T-helper 17 cell (primary cell): ENCODE measurements around the gene METTL25B. TPM values are rescaled to one million over a fixed set of nuclear protein-coding genes. Genes with fewer than 3 reads are reported as not detected.
A peak's percentile ranks its signal among the peaks of the same experiment; 100 is the strongest.

Experiments used
- ATAC-seq: fragments of 150-1000 bp; cut with Tn5 transposase; 2 replicates; pipeline ENCODE4 v1.10.0; 2021; ENCODE audit warnings: mild to moderate bottlenecking, moderate library complexity
- DNase-seq, 3 donors: peaks; one replicate each; pipeline versions ENCODE4 v3.0.0 to v3.0.0-alpha.2; 2020 to 2021
- H3K9me3 ChIP-seq: one replicate; pipeline ENCODE4 v1.7.0; 2013; ENCODE audit warnings: low read length, mild to moderate bottlenecking; ENCODE audit not compliant: control insufficient read depth, poor library complexity, severe bottlenecking
- H3K27ac Mint-ChIP-seq: one replicate; pipeline ENCODE4 v1.8.0; 2022; ENCODE audit warnings: mild to moderate bottlenecking, moderate library complexity, mixed read lengths
- H3K27me3 Mint-ChIP-seq: one replicate; pipeline ENCODE4 v1.8.0; 2022; ENCODE audit warnings: mixed read lengths
- H3K36me3 Mint-ChIP-seq: one replicate; pipeline ENCODE4 v1.8.0; 2022; ENCODE audit warnings: low read depth, mixed read lengths
- H3K4me1 Mint-ChIP-seq: one replicate; pipeline ENCODE4 v1.8.0; 2022; ENCODE audit warnings: mild to moderate bottlenecking, mixed read lengths
- H3K4me3 Mint-ChIP-seq: one replicate; pipeline ENCODE4 v1.8.0; 2022; ENCODE audit warnings: mild to moderate bottlenecking, moderate library complexity, mixed read lengths
- total RNA-seq, 4 donors: library from RNA in 2 of 4; stranded (reverse) in 2 of 4; gene quantifications; one replicate each; pipeline ENCODE4 v1.2.3 and lab custom pipeline; 2022 to 2026

METTL25B gene
- total RNA-seq, 2 donors from 2014 or later, result 13.1 to 21.6 TPM

DNA sequence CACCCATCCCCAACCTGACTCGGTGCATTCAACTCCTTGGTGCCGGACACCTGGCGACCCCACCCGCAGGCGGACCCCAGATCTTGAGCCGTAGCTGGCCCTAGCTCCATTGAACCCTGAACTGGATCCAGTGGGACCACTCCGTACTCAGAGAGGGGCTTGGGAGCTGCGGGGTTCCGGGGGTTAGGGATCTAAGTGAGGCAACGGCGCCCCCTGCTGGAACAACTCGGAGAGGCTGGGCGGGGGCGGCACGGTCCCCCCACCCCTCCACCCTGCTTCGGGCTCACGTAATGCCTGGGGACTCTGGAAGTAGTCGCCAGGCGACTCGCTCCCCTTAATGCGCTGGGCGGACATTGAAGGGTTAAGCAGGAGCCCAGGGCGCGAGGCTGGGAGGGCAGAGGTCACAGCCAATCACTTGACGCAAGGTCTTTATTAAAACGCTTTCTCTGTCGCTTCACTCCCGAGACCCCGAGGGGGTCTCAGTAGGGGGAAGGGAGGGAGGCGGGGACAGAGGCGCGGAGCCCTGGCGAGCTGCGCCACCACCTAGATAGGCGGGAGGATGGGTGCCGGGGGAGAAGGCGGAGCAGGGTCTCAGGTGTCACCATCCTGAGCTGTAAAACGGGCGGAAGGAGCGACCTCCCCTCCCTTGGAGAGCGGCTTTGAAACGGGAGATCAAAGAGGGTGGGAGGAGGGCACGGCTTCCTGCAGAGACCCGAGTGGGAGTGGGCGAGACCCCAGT, 22.2 kb upstream of the METTL25B start:
- peak; percentile 79 for ATAC-seq
- Mint-ChIP-seq H3K36me3 (no peaks in the 10 kb centered on the region), H3K4me1 (peaks cover 18% of the 10 kb centered on the region), H3K4me3 (peak overlapping the region; percentile 96), H3K27ac (peak overlapping the region; percentile 88), H3K27me3 (peaks cover 25% of the 10 kb centered on the region)
- peak; percentile 60 to 68 (median 61) for DNase-seq
- H3K9me3 ChIP-seq, result no peaks in the 10 kb centered on the region

DNA sequence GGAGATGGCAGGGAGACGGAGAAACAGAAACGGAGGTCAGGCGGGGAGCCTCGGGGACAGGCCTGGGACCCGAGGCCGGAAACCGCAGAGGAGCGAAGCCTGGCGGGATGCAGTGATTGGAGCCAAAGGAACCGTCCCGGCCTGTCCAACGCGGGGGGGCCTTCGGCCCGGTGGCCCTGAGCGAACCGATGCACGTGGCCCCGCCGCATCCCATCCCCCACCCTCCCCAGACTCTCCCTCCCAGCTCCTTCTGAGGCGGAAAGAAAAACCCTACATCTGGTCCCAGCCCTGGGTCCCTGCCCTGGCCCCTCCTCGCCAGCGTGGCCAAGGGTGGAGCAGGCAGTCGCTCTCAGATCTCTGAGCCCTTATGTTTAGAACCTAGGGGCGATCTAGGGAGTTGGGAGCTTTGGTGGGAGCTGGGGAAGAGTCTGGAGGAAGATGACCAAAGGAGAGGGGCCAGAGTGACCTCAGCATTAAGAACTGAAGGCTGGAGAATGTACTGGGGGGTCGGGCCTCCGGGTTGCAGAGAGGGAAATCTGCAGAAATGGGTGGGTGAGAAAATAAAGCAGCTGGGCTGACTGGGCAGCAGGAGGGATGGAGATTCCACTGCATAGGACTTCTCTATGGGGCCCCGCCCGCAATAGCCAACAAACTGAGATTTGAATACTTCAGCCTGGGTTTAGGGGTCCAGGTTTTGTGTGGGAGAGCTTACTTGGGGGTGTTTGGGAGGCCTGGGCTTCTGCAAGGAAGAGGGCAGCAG, 21.4 kb upstream of the METTL25B start:
- no peaks in the 10 kb centered on the region for H3K9me3 ChIP-seq
- Mint-ChIP-seq H3K27me3 (peaks cover 18% of the 10 kb centered on the region), H3K36me3 (no peaks in the 10 kb centered on the region), H3K4me1 (peaks cover 18% of the 10 kb centered on the region), H3K27ac (peak overlapping the region; percentile 88), H3K4me3 (peak overlapping the region; percentile 96)
- DNase-seq, result peak in 1 of 3 donors; percentile 19
- peak; percentile 28 for ATAC-seq

- Mint-ChIP-seq H3K27ac (no peak overlapping the region), H3K4me3 (peak overlapping the region; percentile 96), H3K4me1 (peaks cover 18% of the 10 kb centered on the region), H3K27me3 (peaks cover 18% of the 10 kb centered on the region), H3K36me3 (no peaks in the 10 kb centered on the region)
- no peaks in the 10 kb centered on the region for H3K9me3 ChIP-seq
- no peak for ATAC-seq
- no peak for DNase-seq
Measured at GRCh38 chr1:156707417-156708217, 20.7 kb upstream of the METTL25B start.

DNA sequence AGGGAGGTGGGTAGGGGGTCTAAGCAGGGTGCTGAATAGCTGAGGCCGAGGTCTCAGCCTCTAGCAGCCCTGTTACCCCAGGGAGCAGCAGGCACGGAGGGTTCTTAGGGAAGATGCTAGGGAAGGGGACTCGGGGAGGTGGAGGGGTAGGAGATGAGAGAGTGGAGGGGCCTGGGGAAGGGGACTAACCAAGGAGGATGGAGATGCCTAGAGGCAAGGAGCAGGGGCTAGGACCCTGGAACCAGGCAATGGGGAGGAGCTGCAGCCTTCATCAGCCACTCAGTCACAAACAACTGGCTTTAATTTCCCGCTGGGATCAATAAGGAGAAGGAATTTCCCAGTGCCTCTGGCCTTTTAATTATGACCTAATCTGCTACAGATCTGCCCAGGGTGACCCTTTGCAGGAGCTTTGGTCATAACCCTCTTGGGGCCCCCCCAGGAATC, 20.0 kb upstream of the METTL25B start:
- no peaks in the 10 kb centered on the region for H3K36me3 Mint-ChIP-seq
- peak overlapping the region; percentile 63 for H3K4me3 Mint-ChIP-seq

DNA sequence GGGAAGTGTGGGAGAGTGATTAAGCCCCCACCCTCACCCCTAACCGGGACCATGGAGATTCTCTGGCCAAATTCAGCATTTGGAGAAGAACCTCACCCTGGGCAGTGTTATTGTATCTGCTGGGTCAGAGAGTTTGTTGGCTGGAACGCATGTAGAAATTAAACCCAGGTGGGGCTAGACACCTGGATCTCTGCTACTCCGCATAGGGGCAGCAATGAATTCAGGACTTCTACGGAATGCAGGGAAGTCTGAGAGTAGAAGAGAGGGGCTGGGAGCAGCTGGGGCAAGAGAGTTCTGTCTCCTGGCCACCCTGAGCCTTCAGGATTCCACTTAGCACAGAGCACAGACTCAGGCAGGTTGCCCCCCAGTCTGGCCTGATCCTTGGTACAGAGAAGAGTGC, 19.2 kb upstream of the METTL25B start:
- ATAC-seq (no peak), DNase-seq (no peak)
- Mint-ChIP-seq H3K4me3 (no peak overlapping the region), H3K27ac (peak overlapping the region; percentile 69), H3K27me3 (peaks cover 6% of the 10 kb centered on the region), H3K4me1 (peaks cover 18% of the 10 kb centered on the region), H3K36me3 (no peaks in the 10 kb centered on the region)
- H3K9me3 ChIP-seq, result no peaks in the 10 kb centered on the region

More for the DNA sequence above, 20.0 kb upstream of the METTL25B start:
- peak overlapping the region; percentile 69 for H3K27ac Mint-ChIP-seq
- H3K9me3 ChIP-seq, result no peaks in the 10 kb centered on the region
- ATAC-seq (no peak), DNase-seq (no peak)
- peaks cover 18% of the 10 kb centered on the region for H3K4me1 Mint-ChIP-seq
- H3K27me3 Mint-ChIP-seq, result peaks cover 14% of the 10 kb centered on the region

- no peak for DNase-seq
- Mint-ChIP-seq H3K36me3 (peaks cover 2% of the 10 kb centered on the region), H3K4me3 (no peak overlapping the region), H3K27ac (no peak overlapping the region), H3K27me3 (no peaks in the 10 kb centered on the region), H3K4me1 (peaks cover 20% of the 10 kb centered on the region)
- no peaks in the 10 kb centered on the region for H3K9me3 ChIP-seq
- ATAC-seq, result no peak
Measured at GRCh38 chr1:156709757-156710489, 18.3 kb upstream of the METTL25B start.

GRCh38 chr1:156711011-156711817, 17.1 kb upstream of the METTL25B start:
- H3K27ac Mint-ChIP-seq, result no peak overlapping the region
- no peaks in the 10 kb centered on the region for H3K9me3 ChIP-seq
- H3K27me3 Mint-ChIP-seq, result no peaks in the 10 kb centered on the region
- peaks cover 19% of the 10 kb centered on the region for H3K4me1 Mint-ChIP-seq
- DNase-seq, result no peak
- no peak for ATAC-seq
- H3K4me3 Mint-ChIP-seq, result no peak overlapping the region
- peaks cover 9% of the 10 kb centered on the region for H3K36me3 Mint-ChIP-seq

GRCh38 chr1:156712626-156713025, 15.6 kb upstream of the METTL25B start:
- Mint-ChIP-seq H3K27me3 (no peaks in the 10 kb centered on the region), H3K36me3 (peaks cover 9% of the 10 kb centered on the region), H3K4me3 (no peak overlapping the region), H3K27ac (no peak overlapping the region), H3K4me1 (peaks cover 9% of the 10 kb centered on the region)
- no peaks in the 10 kb centered on the region for H3K9me3 ChIP-seq
- ATAC-seq, result no peak
- DNase-seq, result no peak

GRCh38 chr1:156714830-156715229, 13.4 kb upstream of the METTL25B start:
- Mint-ChIP-seq H3K36me3 (peaks cover 9% of the 10 kb centered on the region), H3K4me1 (peaks cover 9% of the 10 kb centered on the region), H3K4me3 (no peak overlapping the region), H3K27ac (peak overlapping the region; percentile 61), H3K27me3 (no peaks in the 10 kb centered on the region)
- ATAC-seq (no peak), DNase-seq (no peak)
- no peaks in the 10 kb centered on the region for H3K9me3 ChIP-seq

DNA sequence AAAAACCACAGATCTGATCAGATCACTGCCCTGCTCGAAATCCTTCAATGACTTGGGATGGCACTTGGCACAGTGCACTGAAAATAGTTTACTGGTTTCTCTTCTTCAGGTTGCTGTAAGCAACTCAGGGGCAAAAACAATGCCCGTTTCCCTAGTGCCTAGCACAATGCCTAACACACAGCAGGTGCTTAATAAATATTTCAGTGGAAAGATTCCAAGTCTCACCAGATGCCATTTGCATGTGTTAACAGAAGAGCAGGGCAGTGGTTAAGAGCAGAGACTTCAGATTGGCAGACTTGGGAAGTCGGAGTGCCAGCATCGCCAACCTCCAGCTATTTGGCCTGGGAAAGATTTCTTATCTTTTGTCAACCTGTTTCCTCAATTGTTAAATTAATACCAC, 10.9 kb upstream of the METTL25B start:
- H3K36me3 Mint-ChIP-seq, result peaks cover 9% of the 10 kb centered on the region
- H3K27ac Mint-ChIP-seq, result no peak overlapping the region
- no peak for DNase-seq
- H3K9me3 ChIP-seq, result no peaks in the 10 kb centered on the region
- peaks cover 9% of the 10 kb centered on the region for H3K4me1 Mint-ChIP-seq
- no peaks in the 10 kb centered on the region for H3K27me3 Mint-ChIP-seq
- no peak overlapping the region for H3K4me3 Mint-ChIP-seq
- no peak for ATAC-seq

DNA sequence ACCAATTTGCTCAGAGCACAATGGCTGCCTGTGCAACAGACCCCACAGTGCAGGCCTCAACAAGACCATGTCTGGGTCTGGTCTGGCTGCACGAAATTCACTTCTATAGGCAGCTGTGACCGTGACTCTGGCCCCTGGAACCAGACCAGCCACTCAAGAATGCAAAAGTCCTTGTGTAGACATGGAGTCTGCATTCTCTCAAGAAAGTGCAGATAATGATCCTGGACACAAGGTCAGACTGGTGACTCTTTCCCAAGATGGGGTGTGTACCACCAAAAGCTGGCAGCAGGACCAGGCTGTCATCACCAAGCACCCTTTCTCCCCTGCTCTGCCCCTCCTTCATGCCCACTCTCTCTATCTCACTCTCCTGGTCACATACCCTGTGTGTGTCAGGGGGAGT, 7.1 kb upstream of the METTL25B start:
- no peaks in the 10 kb centered on the region for H3K9me3 ChIP-seq
- no peak for ATAC-seq
- peaks cover 9% of the 10 kb centered on the region for H3K4me1 Mint-ChIP-seq
- no peak overlapping the region for H3K4me3 Mint-ChIP-seq
- no peak for DNase-seq
- H3K27me3 Mint-ChIP-seq, result no peaks in the 10 kb centered on the region
- peaks cover 3% of the 10 kb centered on the region for H3K36me3 Mint-ChIP-seq
- no peak overlapping the region for H3K27ac Mint-ChIP-seq

GRCh38 chr1:156721535-156721934, 6.7 kb upstream of the METTL25B start:
- Mint-ChIP-seq H3K4me3 (no peak overlapping the region), H3K27me3 (no peaks in the 10 kb centered on the region), H3K36me3 (peaks cover 3% of the 10 kb centered on the region), H3K27ac (no peak overlapping the region), H3K4me1 (peaks cover 9% of the 10 kb centered on the region)
- no peaks in the 10 kb centered on the region for H3K9me3 ChIP-seq
- no peak for ATAC-seq
- DNase-seq, result no peak
